Cardiac muscle cell (in vitro differentiated cells and primary cell): ENCODE measurements around the gene EFHC2. TPM values are rescaled to one million over a fixed set of nuclear protein-coding genes. Genes with fewer than 3 reads are reported as not detected.
"Not testable (repeated sequence)": the region's sequence is repeated elsewhere in the genome, so short reads cannot be mapped to it uniquely, and the experiment has no call there.

ENCODE experiments used
- DNase-seq, 2 donors: peaks; one replicate each; pipeline versions ENCODE4 v3.0.0 to v3.0.0-alpha.2; 2010 to 2017; ENCODE audit warnings: low read depth in 1 of 2, low spot score in 1 of 2
- H3K27ac ChIP-seq: fragments of 200-600 bp; sonication (generic); 2 replicates; pipeline ENCODE4 v1.5.1; 2016
- H3K27me3 ChIP-seq: fragments of 200-600 bp; sonication (generic); 2 replicates; pipeline ENCODE4 v1.6.0; 2016; ENCODE audit warnings: control low read depth
- H3K36me3 ChIP-seq: fragments of 200-600 bp; sonication (generic); 2 replicates; pipeline ENCODE4 v1.5.1; 2016; ENCODE audit warnings: control low read depth
- H3K4me1 ChIP-seq: fragments of 200-600 bp; sonication (generic); 2 replicates; pipeline ENCODE4 v1.8.1; 2017; ENCODE audit warnings: low read depth, mild to moderate bottlenecking, mixed run types
- H3K4me3 ChIP-seq: fragments of 200-600 bp; sonication (generic); 2 replicates; pipeline ENCODE4 v1.5.1; 2016; ENCODE audit warnings: mild to moderate bottlenecking
- H3K9me3 ChIP-seq: fragments of 200-600 bp; sonication (generic); 2 replicates; pipeline ENCODE4 v1.5.1; 2017; ENCODE audit warnings: low read depth, mild to moderate bottlenecking, control low read depth
- polyA plus RNA-seq: library from polyadenylated mRNA; unstranded; fragments of >200 nt; fragmentation: Nextera tagmentation; extraction: Ambion mirVana; gene quantifications from 2 replicates; pipeline ENCODE4 v1.2.1, GENCODE V29; 2016
- total RNA-seq: library from RNA; depleted of rRNA; stranded (reverse); fragments of >200 nt; gene quantifications from 2 replicates; pipeline ENCODE4 v1.2.3, GENCODE V29; 2016
- TF ChIP-seq, protein P1 (sequence below): IDR thresholded peaks from 2 replicates; pipeline ENCODE4 v1.5.1; 2012; ENCODE audit warnings: low read depth, mild to moderate bottlenecking, low read length

Gene EFHC2
- total and polyA plus RNA-seq, 2 experiments from 2014 or later = 3.8 to 6.5 TPM

DNA sequence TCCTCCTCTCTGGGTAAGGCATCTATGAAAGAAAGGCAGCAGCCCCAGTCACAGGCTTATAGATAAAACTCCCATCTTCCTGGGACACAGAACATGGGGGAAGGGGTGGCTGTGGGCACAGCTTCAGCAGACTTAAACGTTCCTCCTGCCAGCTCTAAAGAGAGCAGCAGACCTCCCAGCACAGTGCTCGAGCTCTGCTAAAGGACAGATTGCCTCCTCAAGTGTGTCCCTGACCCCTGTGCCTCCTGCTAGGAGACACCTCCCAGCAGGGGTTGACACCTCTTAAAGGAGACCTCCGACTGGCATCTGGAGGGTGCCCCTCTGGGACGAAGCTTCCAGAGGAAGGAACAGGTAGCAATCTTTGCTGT lies 89.9 kb downstream of the EFHC2 start:
- TF ChIP-seq, protein P1, sequence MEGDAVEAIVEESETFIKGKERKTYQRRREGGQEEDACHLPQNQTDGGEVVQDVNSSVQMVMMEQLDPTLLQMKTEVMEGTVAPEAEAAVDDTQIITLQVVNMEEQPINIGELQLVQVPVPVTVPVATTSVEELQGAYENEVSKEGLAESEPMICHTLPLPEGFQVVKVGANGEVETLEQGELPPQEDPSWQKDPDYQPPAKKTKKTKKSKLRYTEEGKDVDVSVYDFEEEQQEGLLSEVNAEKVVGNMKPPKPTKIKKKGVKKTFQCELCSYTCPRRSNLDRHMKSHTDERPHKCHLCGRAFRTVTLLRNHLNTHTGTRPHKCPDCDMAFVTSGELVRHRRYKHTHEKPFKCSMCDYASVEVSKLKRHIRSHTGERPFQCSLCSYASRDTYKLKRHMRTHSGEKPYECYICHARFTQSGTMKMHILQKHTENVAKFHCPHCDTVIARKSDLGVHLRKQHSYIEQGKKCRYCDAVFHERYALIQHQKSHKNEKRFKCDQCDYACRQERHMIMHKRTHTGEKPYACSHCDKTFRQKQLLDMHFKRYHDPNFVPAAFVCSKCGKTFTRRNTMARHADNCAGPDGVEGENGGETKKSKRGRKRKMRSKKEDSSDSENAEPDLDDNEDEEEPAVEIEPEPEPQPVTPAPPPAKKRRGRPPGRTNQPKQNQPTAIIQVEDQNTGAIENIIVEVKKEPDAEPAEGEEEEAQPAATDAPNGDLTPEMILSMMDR = no peak
- no peaks in the 10 kb centered on the region for H3K27me3 ChIP-seq
- H3K27ac ChIP-seq = no peak overlapping the region
- no peak for DNase-seq
- no peak overlapping the region for H3K4me3 ChIP-seq
- H3K36me3 ChIP-seq = no peaks in the 10 kb centered on the region
- no peaks in the 10 kb centered on the region for H3K4me1 ChIP-seq
- no peaks in the 10 kb centered on the region for H3K9me3 ChIP-seq

GRCh38 chrX:44252688-44253574 lies 90.5 kb downstream of the EFHC2 start:
- not testable (repeated sequence) for H3K4me1 ChIP-seq, H3K27ac ChIP-seq, H3K4me3 ChIP-seq, H3K36me3 ChIP-seq, H3K27me3 ChIP-seq, H3K9me3 ChIP-seq
- DNase-seq = peak in 1 of 2 donors; percentile 65

DNA sequence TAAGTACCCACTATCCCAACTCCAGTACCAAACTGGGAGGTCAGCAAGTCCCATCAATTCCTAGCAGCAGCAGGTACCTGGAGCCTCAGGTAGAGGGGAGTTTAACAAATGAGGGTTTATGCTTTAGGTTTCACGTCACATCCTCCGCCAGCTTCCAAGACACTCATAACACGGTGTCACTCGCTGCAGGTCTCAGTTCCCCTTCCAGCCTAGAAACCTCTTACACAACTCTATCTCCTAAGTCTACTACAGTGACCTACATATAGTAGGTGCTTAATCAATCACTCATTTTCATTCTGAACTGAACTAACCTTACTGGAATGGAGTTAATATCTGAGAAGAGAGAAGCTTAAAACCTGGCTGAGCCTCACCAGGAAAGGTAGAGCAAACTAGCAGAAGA lies 96.0 kb downstream of the EFHC2 start:
- TF ChIP-seq, protein P1 = no peak
- H3K27ac ChIP-seq = no peak overlapping the region

GRCh38 chrX:44246826-44247225 lies 96.6 kb downstream of the EFHC2 start:
- H3K4me1 ChIP-seq = no peaks in the 10 kb centered on the region
- TF ChIP-seq, protein P1 = no peak
- no peaks in the 10 kb centered on the region for H3K9me3 ChIP-seq
- H3K27ac ChIP-seq = no peak overlapping the region
- no peaks in the 10 kb centered on the region for H3K36me3 ChIP-seq
- H3K4me3 ChIP-seq = no peak overlapping the region
- H3K27me3 ChIP-seq = no peaks in the 10 kb centered on the region
- no peak for DNase-seq

More for the DNA sequence above, 96.0 kb downstream of the EFHC2 start:
- no peak for DNase-seq
- no peak overlapping the region for H3K4me3 ChIP-seq
- no peaks in the 10 kb centered on the region for H3K9me3 ChIP-seq
- no peaks in the 10 kb centered on the region for H3K27me3 ChIP-seq
- H3K36me3 ChIP-seq = no peaks in the 10 kb centered on the region
- no peaks in the 10 kb centered on the region for H3K4me1 ChIP-seq

DNA sequence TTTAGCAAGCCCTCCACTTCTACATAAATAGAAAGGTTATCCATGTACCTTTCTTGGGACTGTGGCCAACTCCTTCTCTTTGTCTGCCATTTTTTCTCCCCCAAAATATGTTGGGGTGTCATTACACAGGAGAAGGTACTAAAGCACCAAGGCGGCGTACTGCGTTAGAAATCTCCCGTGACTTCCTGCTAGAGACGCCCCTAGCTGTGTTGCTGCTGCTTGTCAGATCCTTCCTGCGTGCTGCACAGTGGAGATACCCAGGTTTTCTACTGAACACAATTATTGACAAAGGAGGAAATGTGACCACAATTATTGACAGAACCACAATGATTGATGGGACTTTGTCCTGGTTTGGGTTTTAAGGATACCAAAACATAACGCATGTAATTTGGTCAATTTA lies 97.7 kb downstream of the EFHC2 start:
- Histone ChIP-seq H3K27me3 (no peaks in the 10 kb centered on the region), H3K36me3 (no peaks in the 10 kb centered on the region), H3K4me1 (no peaks in the 10 kb centered on the region), H3K27ac (no peak overlapping the region), H3K9me3 (no peaks in the 10 kb centered on the region), H3K4me3 (no peak overlapping the region)
- TF ChIP-seq, protein P1 = no peak
- no peak for DNase-seq

- DNase-seq = peak; percentile 3 to 49
- no peak overlapping the region for H3K27ac ChIP-seq
Measured at GRCh38 chrX:44244008-44244407, 99.5 kb downstream of the EFHC2 start.

More at GRCh38 chrX:44244008-44244407, 99.5 kb downstream of the EFHC2 start:
- Histone ChIP-seq H3K9me3 (no peaks in the 10 kb centered on the region), H3K4me3 (no peak overlapping the region), H3K36me3 (no peaks in the 10 kb centered on the region), H3K27me3 (no peaks in the 10 kb centered on the region), H3K4me1 (no peaks in the 10 kb centered on the region)
- TF ChIP-seq, protein P1 = peak; percentile 42
